AG04450 (cell line): ENCODE data around the gene ARHGAP24. TPM values are rescaled to one million over a fixed set of nuclear protein-coding genes. Genes with fewer than 3 reads are reported as not detected.

Experiments used
- CTCF ChIA-PET: fragments of 300-600, 350-600 bp; formaldehyde crosslinking; extraction: SDS; loops from one replicate; lab custom pipeline; 2022; ENCODE audit warnings: antibody characterized with exemption, inconsistent platforms; lab: Charles Lee
- POLR2A ChIA-PET: fragments of 350-600 bp; formaldehyde crosslinking; extraction: SDS; loops from one replicate; lab custom pipeline; 2021; ENCODE audit warnings: antibody characterized with exemption, inconsistent platforms; lab: Yijun Ruan, JAX
- DNase-seq: peaks from one replicate; pipeline ENCODE4 v3.0.0-alpha.2; 2011; ENCODE audit warnings: low read depth, low spot score
- H3K27ac ChIP-seq: one replicate; pipeline ENCODE4 v1.5.1; 2012; ENCODE audit warnings: low read depth, low read length, control low read depth
- H3K27me3 ChIP-seq: one replicate; pipeline ENCODE4 v1.6.0; 2012; ENCODE audit warnings: low read length; ENCODE audit not compliant: control insufficient read depth, insufficient read depth
- H3K4me3 ChIP-seq: 2 replicates; pipeline ENCODE4 v1.5.1; 2011; ENCODE audit warnings: mild to moderate bottlenecking, low read depth, low read length, control low read depth
- H3K9me3 ChIP-seq: 2 replicates; pipeline ENCODE4 v1.5.1; 2012; ENCODE audit warnings: low read length; ENCODE audit not compliant: control insufficient read depth, insufficient read depth
- polyA plus RNA-seq: library from polyadenylated mRNA; depleted of rRNA; stranded (reverse); fragments of >200 nt; gene quantifications from 2 replicates; pipeline ENCODE4 v1.2.3, GENCODE V29; 2011
- TF ChIP-seq, protein P1 (sequence below): IDR thresholded peaks from 2 replicates; pipeline ENCODE4 v1.5.1; 2011; ENCODE audit warnings: low read depth, low read length, control low read depth, inconsistent platforms

ARHGAP24 gene
- polyA plus RNA-seq, 1 experiment: 16.8 TPM

DNA sequence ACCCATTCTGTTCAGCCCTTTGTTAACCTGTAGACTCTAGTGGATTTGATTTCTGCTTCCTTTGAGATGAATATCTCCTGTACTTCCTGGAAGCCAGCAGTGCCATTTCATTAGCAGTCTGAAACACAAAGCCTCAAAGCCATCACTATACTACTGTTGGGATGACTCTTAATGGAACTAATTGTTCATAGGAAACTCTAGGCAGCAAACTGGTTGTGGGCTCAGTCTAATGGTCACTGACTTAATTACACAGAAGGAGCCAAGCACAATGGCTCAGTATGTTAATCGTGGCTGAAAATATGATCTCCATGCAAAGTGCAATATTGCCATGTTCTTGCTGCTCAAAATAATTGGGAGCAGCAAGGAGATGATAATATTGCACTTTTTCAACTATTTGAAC, 262.3 kb downstream of the ARHGAP24 start:
- no peak overlapping the region for H3K4me3 ChIP-seq
- CTCF ChIA-PET: interaction anchor here (2.7 kb wide), 1 partner anchor 11 kb away, joined by 19 read pairs; no protein-coding TSS in a partner anchor
- POLR2A ChIA-PET: no interaction called here
- TF ChIP-seq, protein P1, sequence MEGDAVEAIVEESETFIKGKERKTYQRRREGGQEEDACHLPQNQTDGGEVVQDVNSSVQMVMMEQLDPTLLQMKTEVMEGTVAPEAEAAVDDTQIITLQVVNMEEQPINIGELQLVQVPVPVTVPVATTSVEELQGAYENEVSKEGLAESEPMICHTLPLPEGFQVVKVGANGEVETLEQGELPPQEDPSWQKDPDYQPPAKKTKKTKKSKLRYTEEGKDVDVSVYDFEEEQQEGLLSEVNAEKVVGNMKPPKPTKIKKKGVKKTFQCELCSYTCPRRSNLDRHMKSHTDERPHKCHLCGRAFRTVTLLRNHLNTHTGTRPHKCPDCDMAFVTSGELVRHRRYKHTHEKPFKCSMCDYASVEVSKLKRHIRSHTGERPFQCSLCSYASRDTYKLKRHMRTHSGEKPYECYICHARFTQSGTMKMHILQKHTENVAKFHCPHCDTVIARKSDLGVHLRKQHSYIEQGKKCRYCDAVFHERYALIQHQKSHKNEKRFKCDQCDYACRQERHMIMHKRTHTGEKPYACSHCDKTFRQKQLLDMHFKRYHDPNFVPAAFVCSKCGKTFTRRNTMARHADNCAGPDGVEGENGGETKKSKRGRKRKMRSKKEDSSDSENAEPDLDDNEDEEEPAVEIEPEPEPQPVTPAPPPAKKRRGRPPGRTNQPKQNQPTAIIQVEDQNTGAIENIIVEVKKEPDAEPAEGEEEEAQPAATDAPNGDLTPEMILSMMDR: no peak
- H3K27ac ChIP-seq: no peak overlapping the region
- H3K27me3 ChIP-seq: no peaks in the 10 kb centered on the region
- DNase-seq: no peak
- H3K9me3 ChIP-seq: no peaks in the 10 kb centered on the region

DNA sequence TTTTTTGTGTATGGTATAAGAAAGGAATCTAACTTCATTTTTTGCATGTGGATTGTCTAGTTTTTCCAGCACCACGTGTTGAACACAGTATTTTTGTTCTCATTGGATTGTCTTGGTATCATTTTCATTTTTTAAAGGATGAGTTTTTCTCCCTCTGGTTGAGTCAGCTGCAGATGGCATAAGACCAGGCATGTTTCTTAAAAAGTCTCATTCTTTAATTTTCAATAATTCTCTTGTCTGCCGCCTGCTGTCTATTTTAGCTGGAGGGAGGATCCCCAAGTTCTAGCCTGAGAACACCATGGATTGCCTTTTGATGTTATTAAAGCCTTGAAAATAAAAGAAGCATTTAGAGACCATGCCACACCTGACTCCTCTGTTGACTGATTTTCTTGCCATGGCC, 263.8 kb downstream of the ARHGAP24 start:
- TF ChIP-seq, protein P1: no peak
- ChIA-PET CTCF (interaction anchor here (2.7 kb wide), 1 partner anchor 9 kb away, joined by 19 read pairs; no protein-coding TSS in a partner anchor), POLR2A (no interaction called here)
- no peak overlapping the region for H3K27ac ChIP-seq
- DNase-seq: no peak
- H3K4me3 ChIP-seq: no peak overlapping the region
- no peaks in the 10 kb centered on the region for H3K27me3 ChIP-seq
- H3K9me3 ChIP-seq: no peaks in the 10 kb centered on the region

DNA sequence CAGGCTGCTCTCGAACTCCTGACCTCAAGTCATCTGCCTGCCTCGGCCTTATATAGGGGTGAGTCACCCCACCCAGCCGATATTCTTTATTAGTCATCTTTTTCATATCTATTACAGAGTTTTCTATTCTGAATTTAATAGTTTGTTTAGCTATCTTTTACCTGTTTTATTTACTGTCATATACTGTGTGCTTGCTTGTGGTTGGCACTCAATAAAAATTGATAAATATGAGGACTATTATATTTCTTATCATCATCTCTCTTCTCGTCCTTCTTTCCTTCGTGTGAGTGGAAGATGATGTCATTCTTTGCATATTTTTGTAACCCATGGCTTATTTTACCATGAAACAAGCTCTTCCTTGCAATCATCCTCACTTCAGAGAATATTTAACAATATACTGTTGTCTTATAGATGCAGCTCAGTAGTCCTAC, 265.5 kb downstream of the ARHGAP24 start:
- no peak for DNase-seq
- Histone ChIP-seq H3K27me3 (no peaks in the 10 kb centered on the region), H3K4me3 (no peak overlapping the region), H3K27ac (no peak overlapping the region), H3K9me3 (no peaks in the 10 kb centered on the region)
- CTCF ChIA-PET: interaction anchor here (1.1 to 1.2 kb wide), 3 partner anchors 304 to 656 kb away, joined by 3 to 7 read pairs (median 3); no protein-coding TSS in a partner anchor
- POLR2A ChIA-PET: interaction anchor here (0.8 kb wide), 1 partner anchor 22 kb away, joined by 3 read pairs; no protein-coding TSS in a partner anchor
- TF ChIP-seq, protein P1: no peak

DNA sequence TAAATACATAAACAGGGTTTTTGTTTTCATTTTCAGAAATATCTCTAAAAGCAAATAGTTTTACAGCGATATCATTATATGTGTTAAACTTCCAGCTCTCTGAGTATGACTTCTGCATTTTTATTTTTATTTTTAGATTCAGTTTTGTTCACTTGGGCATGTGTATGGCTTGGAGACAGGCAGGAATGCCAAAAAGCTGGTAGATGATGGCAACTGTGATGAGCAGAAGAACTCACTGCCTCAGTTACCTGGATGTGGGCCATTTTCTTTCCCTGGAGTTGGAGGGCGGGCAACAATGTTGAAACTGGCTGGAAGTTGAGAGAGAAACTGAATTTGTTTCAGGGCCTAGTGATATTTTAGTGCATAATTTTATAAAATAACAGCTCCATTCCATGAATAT, 266.4 kb downstream of the ARHGAP24 start:
- Histone ChIP-seq H3K27ac (no peak overlapping the region), H3K27me3 (no peaks in the 10 kb centered on the region), H3K9me3 (no peaks in the 10 kb centered on the region), H3K4me3 (no peak overlapping the region)
- DNase-seq: no peak
- ChIA-PET CTCF (interaction anchor here (1.1 to 1.3 kb wide), 2 partner anchors 56 to 593 kb away, joined by 4 to 7 read pairs; no protein-coding TSS in a partner anchor), POLR2A (no interaction called here)
- TF ChIP-seq, protein P1: no peak

DNA sequence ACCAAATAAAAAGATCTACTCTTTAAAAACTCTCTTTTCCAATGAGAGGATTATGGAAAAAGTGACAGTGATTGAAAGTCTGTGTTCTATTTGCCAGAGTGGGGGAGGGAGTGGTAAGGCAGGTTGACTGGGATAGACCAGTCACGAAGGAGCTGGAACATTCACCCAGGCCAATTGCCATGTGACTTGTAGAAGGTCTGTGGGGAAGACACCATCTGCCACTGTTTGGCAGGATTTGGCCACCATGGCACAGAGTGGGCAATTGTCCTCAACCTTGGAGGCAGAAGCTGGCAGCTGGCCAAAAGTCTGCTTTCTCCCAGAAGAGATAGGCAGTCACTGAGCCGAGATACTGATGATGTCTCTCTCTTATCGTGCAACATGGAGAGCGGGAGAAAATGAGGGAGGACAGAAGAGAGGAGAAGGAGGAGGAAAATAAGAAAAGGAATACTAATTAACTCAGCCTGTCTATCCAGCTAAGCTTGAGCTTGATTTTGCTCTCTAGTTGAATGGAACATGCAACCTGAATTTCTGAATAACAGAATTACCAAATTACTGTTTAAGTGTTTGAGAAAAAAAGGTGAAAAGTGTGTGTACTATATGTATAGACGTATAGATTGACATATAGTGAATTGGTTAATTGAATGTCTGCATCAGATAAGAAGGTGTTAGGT, 267.1 kb downstream of the ARHGAP24 start:
- POLR2A ChIA-PET: no interaction called here
- CTCF ChIA-PET: interaction anchor here (1.3 kb wide), 1 partner anchor 56 kb away, joined by 4 read pairs; no protein-coding TSS in a partner anchor
- no peaks in the 10 kb centered on the region for H3K9me3 ChIP-seq
- H3K27me3 ChIP-seq: no peaks in the 10 kb centered on the region
- TF ChIP-seq, protein P1: no peak
- H3K27ac ChIP-seq: no peak overlapping the region
- DNase-seq: no peak
- no peak overlapping the region for H3K4me3 ChIP-seq
